SU-DHL-6 (cell line): ENCODE data around the gene RNASE9.

Source experiments
- CTCF ChIP-seq: fragments of 200-600 bp; sonication (generic); IDR thresholded peaks from one replicate; pipeline ENCODE4 v1.5.1; 2017; ENCODE audit warnings: antibody characterized with exemption, mild to moderate bottlenecking, low read length, moderate library complexity; ENCODE audit not compliant: insufficient read depth, poor library complexity, severe bottlenecking
- EZH2phosphoT487 ChIP-seq: fragments of 200-600 bp; sonication (generic), shearing (Covaris generic); conservative IDR thresholded peaks from 2 replicates; pipeline ENCODE4 v1.6.1; 2018; ENCODE audit warnings: mild to moderate bottlenecking, antibody characterized with exemption, low read length, moderate library complexity, mixed read lengths

- TF ChIP-seq CTCF = no peak
- no peak for TF ChIP-seq EZH2phosphoT487
These were observed 7.5 kb upstream of the RNASE9 start for GRCh38 chr14:20568393-20568792.
